GM19372 (cell line): ENCODE results near the gene C2CD5.
"Not testable (repeated sequence)": the region's sequence is repeated elsewhere in the genome, so short reads cannot be mapped to it uniquely, and the experiment has no call there.

Experiments
- ATAC-seq: cut with Tn5 transposase; IDR thresholded peaks from one replicate; pipeline ENCODE4 v1.9.1; 2021; ENCODE audit warnings: mild to moderate bottlenecking, low read depth, moderate library complexity; ENCODE audit not compliant: unreplicated experiment

The C2CD5 gene

DNA sequence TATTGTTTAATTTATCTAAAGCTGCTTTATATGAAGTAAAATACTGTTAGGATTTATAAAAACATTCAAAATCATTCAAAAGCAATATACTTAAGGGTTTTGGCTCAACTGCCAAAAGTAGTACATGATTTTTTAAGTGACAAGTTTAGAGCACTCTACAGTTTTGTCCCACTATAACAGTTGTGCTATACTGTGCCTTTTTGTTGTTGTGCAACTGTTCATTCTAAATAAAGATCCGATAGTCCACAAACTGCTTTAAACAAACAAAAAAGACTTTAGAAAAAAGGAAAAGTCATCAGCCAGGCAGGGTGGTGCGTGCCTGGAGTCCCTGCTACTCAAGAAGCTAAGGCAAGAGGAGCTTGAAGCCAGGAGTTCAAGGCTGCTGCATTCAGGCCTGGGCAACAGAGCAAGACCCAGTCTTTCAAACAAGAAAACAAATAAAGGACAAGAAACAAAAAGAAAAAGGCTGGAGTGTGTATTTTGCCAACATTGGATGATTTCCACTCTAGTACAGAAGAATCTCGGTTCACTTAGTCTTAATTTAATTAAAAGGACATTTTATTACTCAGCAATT, 7.3 kb downstream of the C2CD5 start:
- ATAC-seq: no peak

DNA sequence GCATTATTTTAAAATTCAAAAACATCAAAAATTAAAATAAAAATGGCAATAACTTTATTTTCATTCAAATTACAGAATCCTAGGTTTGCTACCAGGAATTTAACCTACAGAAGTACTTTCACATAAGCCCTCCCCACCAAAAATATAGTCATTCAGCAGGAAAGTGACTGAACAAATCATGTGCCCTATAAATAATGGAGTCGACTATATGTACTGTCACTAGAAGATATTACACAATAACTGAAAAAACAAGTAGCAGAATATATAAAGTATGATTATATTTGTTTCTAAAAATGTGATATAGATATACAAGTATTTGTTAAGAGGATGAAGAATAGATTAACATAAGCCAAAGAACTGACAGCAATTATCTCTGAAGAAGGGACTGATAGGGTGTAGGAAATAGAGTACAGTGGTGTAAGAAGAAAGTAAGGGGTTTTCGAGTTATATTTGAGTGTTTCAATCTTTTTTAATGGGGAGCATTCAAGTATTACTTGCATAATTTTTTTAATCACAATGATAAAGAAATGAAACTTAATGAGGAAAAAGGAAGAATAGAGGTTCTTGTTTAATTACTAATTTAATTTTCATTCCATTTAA, 7.9 kb downstream of the C2CD5 start:
- no peak for ATAC-seq

DNA sequence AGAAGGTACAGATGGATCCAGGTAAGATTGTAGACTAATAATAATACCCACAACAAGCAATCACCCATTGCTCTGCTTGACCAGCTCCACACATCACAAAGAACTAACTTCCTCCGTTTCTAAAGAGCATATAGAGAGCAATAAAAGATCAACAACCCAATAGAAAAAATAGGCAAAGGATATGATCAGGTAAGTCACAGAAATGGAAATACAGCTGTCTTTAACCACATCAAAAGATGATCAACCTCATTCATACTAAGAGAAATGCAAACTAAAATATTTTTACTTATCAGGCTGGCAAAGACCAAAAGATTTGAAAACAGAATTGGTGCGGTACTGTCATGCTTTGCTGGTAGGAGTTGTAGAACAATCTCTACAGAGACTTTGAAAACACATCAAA, 8.9 kb downstream of the C2CD5 start:
- ATAC-seq: no peak

DNA sequence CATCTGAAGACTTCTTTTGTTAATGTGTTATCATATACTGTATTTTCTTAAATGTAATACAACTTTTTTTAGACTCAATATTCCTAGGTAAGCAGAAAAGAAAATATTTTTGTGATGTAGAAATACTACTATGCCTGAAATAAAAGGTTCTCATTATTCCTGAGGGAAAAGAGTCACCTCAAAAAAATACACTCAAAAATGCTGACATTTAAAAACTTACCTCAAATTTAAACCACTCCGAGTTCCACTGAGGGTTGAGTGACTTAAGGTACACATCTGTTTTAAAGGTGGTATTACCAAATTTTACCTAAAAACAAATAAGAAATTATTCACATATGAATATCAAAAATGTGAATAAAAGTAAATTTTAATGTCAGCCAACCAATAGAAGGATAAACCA, 9.3 kb downstream of the C2CD5 start:
- ATAC-seq: no peak

DNA sequence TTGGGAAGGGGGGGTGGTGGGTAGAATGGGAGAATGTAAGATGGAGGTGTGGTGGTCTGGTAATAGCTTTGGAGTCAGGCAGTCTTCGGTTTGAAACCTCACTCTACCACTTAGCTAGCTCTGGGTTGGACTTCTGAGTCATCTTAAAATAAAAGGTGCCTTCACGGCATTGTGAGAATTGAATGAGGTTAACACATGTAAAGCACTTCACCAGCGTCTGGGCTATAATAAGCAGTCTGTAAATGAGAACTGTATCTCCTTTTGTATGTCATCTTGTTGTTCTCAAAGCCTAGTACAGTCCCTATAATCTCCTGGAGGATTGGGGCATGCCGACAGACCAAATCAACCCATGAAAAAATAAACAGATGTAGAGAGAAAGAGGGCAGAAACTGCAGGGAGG, 11.2 kb downstream of the C2CD5 start:
- no peak for ATAC-seq

DNA sequence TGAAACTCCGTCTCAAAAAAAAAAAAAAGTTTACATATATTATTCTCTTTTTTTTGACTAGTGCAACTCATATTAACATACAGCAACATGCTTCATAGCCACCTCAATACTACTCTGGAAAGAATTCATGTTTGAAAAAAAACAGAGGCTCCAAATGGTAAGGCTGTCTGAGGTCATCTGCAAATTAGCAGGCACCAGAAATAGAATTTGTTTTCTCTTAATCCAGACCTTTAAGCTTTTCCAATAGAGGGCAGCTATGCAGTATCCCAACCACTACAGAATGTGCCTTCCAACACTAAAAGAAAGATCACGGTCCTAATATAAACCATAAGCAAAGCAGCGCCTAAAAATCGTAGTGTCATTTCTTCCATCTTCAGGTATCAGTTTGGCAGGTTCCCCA, 12.0 kb downstream of the C2CD5 start:
- ATAC-seq: no peak

DNA sequence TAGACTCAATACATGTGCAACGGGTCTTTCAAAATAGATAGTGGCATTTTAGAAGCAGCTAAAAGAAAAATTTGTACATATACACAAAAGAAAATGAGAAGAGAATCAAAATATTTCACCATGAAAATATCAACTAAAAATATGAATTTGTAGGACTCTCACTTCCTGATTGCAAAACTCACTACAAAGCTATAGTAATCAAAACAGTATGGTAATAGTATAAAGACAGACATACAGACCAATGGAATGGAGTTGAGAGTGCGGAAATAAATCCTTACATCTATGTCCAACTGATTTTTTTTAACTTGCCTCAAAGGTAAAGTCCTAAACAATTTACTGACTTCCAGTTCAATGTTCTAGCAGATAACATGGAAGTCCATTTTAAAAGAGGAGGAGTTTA, 13.1 kb downstream of the C2CD5 start:
- ATAC-seq: no peak

DNA sequence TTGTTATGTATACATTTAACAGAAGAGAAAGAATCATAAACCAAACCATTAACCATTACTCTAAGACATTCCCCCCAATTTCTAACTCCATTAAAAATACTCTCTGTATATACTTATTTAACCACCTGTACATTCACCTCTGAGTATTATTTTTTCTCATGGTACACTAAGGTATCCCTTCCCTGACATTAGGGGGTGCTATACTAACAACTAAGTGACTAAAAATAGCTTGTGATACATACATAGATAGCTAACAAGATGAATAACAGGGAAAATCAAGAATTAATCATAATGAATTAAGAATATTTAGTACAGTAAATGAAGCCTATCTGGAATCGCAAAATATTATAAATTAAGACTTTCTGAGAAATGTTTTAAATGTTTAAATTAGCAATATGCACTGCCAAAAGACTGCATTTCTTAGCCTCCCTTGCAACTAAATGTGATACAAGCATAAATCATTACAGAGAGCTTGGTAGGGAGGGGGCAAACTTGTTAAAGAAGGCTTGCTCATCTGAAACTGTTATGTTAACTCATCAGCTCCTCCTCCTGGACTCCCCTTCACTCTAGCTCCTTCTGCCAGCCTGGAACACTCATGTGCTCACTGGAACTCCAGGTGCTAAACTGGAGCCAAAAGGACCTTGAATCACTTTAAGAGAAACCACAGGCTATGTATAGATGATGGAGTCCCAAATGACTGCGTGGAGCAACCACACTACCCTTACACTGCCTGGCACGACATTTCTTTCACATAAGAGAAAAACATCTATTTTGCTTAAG, 14.9 kb downstream of the C2CD5 start:
- peak; percentile 89 for ATAC-seq

DNA sequence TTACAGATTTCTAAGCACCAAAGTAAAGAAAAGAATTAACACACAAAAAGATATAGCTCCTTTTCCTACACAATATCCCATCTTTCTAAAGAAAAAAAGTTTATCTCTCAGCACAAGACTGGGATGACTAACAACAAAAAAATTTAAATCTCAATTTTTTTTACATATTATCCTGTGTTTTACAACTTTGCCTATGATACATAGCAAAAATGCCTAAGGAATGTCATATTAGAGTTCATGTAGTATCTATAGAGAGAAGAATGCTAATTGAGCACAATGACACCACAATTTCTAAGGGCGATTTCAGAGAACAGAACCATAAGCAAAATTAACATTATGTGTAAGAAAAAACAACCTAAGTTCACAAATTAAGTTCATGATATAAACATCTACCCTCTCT, 16.3 kb downstream of the C2CD5 start:
- ATAC-seq: no peak

DNA sequence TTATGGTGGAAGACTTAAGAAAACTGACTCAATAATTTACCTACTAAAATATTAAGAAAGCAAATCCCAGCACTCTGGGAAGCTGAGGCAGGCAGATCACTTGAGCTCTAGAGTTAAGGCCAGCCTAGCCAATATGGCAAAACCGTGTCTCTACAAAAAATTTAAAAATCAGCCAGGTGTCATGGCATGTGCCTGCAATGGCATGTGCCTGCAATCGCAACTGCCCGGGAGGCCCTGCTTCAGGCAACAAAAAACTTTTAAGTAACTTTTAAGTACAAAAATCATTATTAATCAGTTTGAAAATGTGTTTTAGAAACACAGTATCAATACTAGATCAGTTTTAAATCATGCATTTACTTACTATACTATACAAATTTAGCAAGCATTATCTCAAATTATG, 17.5 kb downstream of the C2CD5 start:
- ATAC-seq: no peak

DNA sequence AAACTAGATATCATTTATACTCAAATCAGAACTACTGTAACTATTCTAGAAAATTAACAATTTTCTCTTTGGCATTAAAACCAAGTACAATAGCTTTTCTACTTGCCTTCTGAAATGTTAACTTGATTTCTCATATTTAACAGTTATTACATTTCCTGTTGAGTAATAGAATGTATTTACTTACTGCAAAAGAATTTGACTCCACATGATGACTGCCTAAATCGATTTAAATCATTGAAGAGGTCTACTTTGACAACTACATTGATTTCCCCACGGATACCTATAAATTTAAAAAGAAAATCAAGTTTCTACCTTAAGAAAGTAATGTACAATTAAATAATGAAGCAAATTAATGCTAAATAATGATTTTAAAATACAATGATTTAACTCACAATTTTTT, 18.9 kb downstream of the C2CD5 start:
- no peak for ATAC-seq

DNA sequence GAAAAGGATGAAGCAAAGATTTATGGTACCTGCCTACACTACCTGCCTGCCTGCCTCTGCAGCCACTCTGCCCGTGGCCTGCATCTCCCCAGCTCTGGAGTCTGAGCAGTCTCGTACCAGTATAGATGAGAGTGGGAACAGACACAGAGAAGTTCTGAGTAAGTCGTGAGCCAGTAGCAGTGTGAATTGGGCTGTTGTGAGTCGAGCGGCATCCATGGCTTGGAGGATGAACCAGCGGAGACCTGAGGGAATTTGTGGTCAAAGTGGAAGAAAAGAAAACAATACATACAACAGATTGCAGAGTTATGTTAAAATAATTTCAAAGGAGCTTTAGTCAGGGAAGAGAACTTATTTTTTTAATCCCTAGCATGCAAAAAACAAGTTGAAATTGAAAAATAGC, 25.3 kb downstream of the C2CD5 start:
- ATAC-seq: no peak

DNA sequence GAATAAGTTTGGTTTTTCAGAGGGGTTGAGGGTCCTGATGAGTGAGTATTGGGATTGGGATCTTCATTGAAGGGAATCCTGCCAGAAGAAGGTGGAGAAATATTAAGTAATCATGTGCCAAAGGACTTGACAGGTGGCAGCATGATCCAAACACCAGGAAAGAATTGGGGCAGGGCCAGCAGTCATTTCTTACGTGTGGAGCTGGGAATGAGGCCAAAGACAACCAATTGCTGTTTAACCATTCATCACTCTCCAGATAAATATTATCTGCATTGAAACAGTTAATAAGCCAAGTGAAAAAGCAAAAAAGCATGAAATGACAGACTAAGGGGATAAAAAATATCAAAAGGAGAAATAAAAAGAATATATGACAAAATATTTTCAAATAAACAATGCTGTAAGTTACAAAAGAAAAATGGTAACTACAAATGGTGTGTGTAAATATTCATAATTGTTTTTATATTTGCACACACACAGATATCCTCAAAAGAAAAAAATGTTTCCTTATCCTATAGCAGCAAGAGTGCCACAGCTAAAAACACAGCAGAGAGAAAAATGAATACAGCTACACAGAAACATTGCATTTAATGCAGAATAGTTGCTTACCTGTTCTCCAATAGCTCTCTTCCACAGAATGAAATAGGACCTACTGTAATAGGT, 26.2 kb downstream of the C2CD5 start:
- no peak for ATAC-seq

DNA sequence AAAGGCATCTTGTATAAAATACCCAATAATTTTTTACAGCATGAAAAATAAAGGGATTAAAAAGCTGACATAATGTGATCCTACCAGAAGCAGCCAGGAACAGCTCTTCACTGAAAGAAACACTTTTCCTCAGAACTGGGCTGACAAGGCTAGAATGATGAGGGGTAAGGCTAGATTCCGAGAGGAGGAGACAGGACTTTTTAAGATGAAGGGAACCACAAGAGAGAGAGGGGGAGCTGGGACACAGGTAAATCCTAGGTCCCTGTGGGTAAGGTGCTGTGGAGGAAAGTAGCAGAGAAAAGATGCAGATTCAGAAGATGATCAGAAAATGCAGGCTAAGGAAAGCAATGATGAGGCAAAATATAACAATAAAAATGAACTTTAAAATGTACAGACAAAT, 29.5 kb downstream of the C2CD5 start:
- no peak for ATAC-seq

DNA sequence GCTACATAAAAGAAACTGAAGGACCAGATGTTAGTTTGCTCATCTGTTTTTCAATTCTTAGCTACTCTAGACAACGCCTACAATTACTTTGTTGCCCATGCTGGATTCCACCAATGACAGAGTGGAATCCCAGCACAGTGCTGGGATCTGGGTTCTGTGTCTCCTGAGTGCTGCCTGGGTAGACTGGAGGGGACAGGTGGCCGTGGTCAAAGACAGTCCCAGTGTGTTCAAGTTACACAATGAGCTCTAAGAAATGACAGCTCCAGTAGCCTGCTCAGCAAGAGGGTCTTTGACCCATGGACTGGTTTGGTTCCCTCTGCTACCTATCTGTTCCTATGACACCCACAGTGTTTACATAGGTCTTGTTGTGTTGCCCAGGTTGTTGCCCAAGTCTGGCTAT, 38.5 kb downstream of the C2CD5 start:
- ATAC-seq: no peak

DNA sequence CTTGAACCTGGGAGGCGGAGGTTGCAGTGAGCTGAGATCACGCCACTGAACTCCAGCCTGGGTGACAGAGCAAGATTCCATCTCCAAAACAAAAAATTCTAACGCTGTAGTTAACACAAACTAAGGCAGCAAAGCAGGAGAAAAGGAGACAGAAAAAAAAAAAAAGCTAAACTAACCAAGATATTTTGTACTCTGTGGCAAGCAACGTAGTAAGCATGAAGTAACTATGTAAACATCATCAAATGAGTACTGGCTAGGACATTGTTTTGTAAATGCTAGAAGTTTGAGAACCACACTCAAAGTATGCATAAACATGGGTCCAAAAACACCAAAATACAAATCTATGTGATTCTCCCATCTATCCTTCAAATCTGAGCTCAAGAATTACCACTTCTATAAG, 44.2 kb downstream of the C2CD5 start:
- no peak for ATAC-seq

DNA sequence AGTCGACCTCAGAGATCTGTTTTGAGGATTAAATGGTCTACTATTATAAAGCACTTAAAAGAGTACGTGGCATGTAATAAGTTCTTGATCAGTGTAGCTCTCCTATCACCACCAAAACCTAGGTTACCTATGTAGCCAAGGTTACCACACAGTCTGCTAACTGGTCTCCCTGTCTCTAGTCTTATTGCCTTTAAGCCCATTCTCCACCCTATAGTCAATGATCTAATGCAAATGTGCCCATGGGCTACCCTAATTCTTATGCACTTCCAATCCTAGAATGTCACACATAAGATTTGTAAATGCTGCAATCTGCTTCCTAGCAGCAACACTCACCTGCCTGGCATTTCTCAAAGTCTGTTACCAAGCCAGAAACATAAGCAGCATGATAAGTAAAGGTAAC, 44.9 kb downstream of the C2CD5 start:
- no peak for ATAC-seq

DNA sequence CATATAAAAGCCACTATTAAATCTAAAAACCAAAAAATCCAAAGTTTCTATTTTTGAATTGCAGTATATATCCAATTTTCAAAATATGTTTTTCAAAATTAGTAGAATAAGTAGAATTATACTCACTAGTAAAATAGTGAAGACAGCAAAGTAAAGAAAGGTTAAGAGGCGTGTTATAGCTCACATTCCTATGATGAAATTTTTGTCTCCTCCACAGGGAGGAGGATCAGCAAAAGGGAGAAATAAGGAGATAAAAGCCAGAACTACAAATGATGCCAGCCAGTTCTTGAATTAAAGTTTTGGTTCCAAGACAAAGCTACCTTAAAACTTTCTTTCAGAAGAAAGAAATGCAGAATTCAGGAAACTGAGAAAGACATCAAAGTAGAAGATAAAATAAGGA, 50.0 kb downstream of the C2CD5 start:
- ATAC-seq: no peak

DNA sequence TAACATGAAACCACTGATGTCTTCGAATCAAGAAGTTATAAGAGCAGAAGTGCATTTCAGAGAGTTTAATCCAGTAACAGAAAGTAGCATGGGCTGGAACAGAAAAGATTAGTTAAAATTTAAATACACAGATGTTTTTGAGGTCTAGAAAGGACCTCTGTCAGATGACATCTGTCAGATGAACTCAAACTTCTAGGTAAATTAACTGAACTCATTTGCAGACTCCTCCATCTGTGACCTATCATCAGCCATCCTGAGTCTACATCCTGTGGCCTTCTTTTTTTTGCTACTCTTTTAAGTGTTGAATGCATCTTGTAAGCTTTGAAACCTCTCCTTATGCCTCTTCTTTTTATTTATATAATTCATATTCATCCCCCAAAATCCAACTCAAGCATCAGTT, 53.3 kb downstream of the C2CD5 start:
- ATAC-seq: no peak

DNA sequence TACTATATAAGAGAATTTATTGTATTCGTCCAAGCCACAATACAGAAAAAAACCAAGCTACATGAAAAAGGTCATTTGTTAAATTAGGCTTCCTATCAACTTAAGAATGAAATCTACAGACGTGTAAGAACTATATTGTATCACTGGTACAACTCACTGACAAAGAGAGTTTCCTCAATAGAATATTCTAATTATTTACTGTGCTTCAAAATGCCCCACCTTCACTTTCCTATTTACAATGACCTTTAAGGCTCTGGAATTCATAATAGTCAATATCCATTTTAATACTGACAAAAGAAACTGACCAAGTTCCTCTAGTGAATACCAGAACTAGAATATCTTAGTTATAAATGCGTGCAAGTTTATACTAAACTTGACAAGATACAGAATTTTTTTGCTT, 55.9 kb downstream of the C2CD5 start:
- no peak for ATAC-seq

DNA sequence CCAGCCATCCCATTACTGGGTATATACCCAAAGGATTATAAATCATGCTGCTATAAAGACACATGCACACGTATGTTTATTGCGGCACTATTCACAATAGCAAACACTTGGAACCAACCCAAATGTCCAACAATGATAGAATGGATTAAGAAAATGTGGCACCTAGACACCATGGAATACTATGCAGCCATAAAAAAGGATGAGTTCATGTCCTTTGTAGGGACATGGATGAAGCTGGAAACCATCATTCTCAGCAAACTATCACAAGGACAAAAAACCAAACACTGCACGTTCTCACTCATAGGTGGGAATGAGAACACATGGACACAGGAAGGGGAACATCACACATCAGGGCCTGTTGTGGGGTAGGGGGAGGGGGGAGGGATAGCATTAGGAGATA, 56.7 kb downstream of the C2CD5 start:
- not testable (repeated sequence) for ATAC-seq
